ENCODE data around the gene ZNF14. TPM values are rescaled to one million over a fixed set of nuclear protein-coding genes. Genes with fewer than 3 reads are reported as not detected.

ZNF14 gene
- total and polyA plus RNA-seq, 2 of the 13 experiments (the other 11 are each of a cell fraction or from before 2014, with no cell fraction given) = 1.9 to 6.2 TPM

GRCh38 chr19:19663256-19664120, 69.4 kb downstream of the ZNF14 start, which contains the start of gene ATP13A1 (continued):
- TF ChIP-seq CTCF (CRISPR knock-in tag; IDR thresholded peaks at IDR 0.05) (0 out of 2 replicates have a peak, but pooled peaks have one; percentile 13), ZNF318 (CRISPR knock-in tag; IDR thresholded peaks at IDR 0.05) (no peak), TGIF2 (CRISPR knock-in tag; IDR thresholded peaks at IDR 0.05) (0 out of 2 replicates have a peak, but pooled peaks have one; percentile 34), BRF2 (CRISPR knock-in tag; IDR thresholded peaks at IDR 0.05) (0 out of 2 replicates have a peak, but pooled peaks have one; percentile 61), ARNT2 (CRISPR knock-in tag; IDR thresholded peaks at IDR 0.05; ENCODE audit: low read depth) (no peak; the same call in 1 of the 2 replicates), KAT8 (CRISPR knock-in tag; IDR thresholded peaks at IDR 0.05) (peak; percentile 91), ELF1 (CRISPR knock-in tag; IDR thresholded peaks at IDR 0.05) (peak; percentile 97), ZNF607 (CRISPR knock-in tag; IDR thresholded peaks at IDR 0.05; ENCODE audit: borderline replicate concordance) (peak; percentile 14; the same call in 1 of the 2 replicates), MTA1 (CRISPR knock-in tag; IDR thresholded peaks at IDR 0.05; ENCODE audit: borderline replicate concordance) (no peak), ZNF629 (CRISPR knock-in tag; conservative IDR thresholded peaks at IDR 0.05) (no peak), KDM6A (CRISPR knock-in tag; IDR thresholded peaks at IDR 0.05; ENCODE audit: low read depth) (no peak), ZNF329 (CRISPR knock-in tag; IDR thresholded peaks at IDR 0.05; ENCODE audit: low read depth) (0 out of 2 replicates have a peak, but pooled peaks have one; percentile 80), SAFB2 (CRISPR knock-in tag; IDR thresholded peaks at IDR 0.05; ENCODE audit: borderline replicate concordance, low read depth) (no peak), EED (CRISPR knock-in tag; IDR thresholded peaks at IDR 0.05) (peak; percentile 33; the same call in 1 of the 2 replicates)
- TF ChIP-seq, protein P1, sequence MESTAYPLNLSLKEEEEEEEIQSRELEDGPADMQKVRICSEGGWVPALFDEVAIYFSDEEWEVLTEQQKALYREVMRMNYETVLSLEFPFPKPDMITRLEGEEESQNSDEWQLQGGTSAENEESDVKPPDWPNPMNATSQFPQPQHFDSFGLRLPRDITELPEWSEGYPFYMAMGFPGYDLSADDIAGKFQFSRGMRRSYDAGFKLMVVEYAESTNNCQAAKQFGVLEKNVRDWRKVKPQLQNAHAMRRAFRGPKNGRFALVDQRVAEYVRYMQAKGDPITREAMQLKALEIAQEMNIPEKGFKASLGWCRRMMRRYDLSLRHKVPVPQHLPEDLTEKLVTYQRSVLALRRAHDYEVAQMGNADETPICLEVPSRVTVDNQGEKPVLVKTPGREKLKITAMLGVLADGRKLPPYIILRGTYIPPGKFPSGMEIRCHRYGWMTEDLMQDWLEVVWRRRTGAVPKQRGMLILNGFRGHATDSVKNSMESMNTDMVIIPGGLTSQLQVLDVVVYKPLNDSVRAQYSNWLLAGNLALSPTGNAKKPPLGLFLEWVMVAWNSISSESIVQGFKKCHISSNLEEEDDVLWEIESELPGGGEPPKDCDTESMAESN (CRISPR knock-in tag; conservative IDR thresholded peaks at IDR 0.05) = peak; percentile 50; the same call in 1 of the 2 replicates
